Myocyte (in vitro differentiated cells): Measurements from ENCODE around the gene ACTN1. TPM values are rescaled to one million over a fixed set of nuclear protein-coding genes. Genes with fewer than 3 reads are reported as not detected.

Experiments used
- DNase-seq: peaks from one replicate; pipeline ENCODE4 v3.0.0-alpha.2; 2012; ENCODE audit warnings: low read depth
- total RNA-seq: library from RNA; depleted of rRNA; stranded (reverse); fragments of >200 nt; gene quantifications from 2 replicates; pipeline ENCODE4 v1.2.3, GENCODE V29; 2014

ACTN1 gene
- total RNA-seq, 1 donor from 2014 or later, result 188 TPM

DNA sequence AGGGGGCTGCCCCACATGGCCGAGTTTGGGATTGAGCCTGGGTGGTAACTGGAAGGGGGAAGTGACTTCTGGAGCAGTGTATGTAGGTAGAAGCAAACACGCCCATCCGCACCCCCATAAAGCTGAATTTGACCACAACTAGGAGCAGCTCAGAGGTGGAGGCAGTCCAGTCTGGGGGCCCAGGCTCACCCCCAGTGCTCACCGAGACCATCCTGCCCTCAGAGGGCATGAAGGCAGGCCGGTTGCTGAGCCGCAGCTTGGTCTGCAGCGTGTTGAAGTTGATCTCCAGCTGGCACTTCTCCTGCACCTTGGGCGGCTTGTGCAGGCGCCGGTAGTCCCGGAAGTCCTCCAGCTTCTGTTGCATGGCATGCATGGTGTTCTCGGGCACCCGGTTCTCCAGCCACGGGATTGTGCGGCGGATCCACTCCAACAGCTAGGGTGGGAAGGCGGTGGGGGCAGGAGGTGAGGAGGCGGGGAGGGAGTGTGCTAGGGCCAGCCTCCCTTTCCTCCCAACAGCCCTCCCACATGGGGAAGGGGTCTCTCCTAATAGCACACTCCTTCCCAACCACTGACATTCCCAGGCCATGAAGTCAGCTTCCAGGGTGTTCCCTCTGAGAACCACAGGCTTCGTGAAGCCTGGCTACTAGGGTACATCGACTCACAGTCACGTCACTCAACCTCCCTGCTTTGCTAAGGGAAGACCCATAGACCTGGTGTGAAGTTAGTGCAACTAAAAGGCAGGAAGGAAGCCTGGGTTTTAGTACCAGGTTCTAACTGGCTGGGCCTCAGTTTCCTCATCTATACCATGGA is 87.0 kb downstream of the ACTN1 start:
- peak; percentile 79 for DNase-seq

DNA sequence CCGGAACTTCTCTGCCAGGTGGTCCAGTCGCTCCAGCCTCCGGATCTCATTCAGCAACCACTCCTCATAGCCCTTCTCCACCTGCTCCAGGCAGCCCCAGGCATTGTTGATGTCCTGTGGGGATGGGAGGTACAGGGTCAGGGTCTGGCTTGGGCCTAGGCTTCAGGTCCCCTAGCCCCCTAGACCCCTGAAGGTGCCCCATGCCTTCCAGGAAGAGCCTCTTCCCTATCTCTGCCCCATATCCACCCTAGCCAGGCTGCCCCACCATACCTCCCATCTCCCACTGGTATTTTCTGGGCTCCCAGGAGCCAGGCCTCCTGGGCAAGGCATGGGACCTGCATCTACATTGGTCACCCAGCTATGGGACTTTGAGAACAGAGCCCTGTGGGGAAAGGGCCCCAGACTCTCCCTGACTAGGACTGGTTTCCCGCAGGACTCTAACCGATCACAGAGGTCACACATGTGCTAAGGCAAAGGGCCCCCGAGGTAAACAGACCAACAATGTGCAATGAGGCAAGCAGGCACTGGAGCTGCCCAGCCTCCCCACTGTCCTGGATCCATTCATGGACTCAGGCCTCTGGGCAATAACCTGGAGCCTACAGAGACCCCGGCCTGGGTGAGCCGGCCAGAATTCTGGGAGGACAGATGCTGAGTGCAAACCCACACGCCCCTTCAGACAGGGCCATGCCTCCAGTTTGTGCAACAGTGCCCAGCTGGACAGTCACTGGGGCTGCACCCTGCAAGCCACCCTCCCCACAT is 88.8 kb downstream of the ACTN1 start:
- no peak for DNase-seq

DNA sequence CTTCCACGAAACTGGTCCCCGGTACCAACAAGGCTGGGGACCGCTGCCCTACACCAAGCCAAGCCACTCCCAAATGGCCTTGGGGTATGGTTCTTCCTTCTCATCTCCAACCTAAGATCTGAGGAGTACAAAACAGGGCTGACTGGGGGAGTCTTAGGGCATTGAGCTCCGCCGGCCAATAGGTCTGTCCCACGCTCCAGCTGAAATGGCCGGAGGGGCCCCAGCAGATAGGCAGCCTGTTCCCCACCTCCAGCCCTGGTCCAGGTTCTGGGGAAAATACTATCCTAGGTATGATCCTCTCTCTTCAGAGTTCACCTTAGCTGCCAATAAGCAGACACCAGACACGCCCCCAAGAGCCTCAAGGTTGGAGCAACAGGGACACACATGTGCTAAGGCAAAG is 90.2 kb downstream of the ACTN1 start:
- DNase-seq, result no peak

DNA sequence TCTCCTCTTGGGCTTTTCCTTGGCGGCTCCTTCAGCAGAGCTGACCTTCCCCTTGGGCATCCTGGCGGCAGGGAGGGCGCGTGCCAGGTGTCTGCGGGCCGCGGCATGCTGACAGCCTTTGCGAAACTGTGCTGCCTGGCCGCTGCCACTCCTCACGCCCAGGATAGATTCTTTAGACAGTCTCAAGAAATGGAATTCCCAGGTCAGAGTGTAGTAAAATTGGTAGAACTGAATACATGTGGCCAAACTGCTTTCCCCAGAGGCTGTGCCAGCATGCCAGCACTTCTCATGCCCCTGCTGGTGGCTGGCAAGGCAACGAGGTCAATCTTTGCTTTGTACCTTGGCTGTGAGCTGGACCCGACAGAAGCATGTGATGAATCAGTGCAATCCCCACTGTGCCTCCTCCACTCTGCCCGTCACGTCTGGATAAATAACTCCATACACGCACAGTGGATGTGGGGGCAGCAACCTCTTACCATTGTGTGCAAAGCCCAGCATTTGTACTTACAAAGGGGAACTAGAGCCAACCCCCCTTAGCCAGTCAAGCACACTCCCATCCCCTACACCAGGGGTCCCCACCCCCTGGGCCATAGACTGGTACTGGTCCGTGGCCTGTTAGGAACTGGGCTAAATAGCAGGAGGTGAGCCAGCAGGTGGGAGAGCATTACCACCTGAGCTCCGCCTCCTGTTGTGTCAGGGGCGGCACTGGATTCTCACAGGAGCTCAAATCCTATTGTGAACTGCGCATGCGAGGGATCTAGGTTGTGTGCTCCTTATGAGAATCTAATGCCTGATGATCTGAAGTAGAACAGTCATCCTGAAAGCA is 90.9 kb downstream of the ACTN1 start:
- no peak for DNase-seq

DNA sequence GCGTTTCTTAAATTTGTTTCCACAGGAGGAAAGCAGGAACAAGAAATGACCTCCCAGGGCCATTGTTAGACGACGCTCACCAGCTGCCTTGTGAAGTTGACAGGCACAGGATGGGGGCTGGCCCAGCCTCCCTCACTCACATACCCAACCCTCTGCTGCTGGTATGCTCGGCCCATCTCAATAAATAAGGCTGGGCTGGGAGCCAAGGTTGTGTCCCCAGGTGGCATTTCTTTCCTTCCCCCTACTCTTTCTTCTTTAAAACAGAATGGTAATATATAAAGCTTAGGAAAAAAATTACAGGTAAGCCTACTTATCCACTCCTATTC is 93.0 kb downstream of the ACTN1 start:
- no peak for DNase-seq

DNA sequence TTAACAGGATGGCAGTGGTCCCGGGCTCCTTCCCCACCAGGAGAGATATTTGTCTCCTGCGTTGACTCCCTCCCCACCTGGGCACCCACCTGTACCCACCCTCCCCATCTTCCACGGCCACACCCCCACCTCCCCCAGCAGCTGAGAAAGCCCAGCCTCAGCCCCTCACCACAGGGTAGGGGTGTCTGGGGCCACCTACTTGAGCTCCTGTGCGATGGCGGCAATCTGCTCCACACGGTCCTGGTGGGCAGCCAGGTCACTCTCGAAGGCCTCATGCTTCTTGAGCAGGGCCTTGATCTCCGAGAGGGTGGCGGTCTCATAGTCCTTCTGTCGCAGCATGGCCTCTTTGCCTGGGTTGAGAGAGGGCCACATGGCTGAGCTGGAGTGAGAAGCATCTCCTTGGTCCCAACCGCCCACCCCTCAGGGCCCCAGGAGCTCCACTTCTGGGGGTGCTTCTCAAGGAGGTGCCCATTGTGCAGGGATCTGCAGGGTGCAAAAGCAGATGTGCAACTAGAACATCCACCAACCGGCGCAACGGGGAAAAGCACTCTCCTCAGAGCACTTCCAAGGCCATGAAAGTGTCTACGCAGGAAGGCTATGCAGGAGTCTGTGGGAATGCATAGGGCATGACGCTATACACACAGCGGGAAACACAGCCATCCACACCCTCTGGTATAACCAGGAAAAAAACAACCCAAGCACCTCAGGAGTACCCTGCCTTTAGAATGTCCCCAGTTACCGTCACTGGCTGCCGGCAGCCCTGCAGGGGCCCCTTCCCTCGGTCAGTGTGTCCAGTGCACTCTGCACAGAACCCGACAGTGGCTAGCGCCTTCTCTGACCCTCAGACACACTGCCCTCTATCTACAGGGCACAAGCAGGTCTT is 93.6 kb downstream of the ACTN1 start:
- no peak for DNase-seq

DNA sequence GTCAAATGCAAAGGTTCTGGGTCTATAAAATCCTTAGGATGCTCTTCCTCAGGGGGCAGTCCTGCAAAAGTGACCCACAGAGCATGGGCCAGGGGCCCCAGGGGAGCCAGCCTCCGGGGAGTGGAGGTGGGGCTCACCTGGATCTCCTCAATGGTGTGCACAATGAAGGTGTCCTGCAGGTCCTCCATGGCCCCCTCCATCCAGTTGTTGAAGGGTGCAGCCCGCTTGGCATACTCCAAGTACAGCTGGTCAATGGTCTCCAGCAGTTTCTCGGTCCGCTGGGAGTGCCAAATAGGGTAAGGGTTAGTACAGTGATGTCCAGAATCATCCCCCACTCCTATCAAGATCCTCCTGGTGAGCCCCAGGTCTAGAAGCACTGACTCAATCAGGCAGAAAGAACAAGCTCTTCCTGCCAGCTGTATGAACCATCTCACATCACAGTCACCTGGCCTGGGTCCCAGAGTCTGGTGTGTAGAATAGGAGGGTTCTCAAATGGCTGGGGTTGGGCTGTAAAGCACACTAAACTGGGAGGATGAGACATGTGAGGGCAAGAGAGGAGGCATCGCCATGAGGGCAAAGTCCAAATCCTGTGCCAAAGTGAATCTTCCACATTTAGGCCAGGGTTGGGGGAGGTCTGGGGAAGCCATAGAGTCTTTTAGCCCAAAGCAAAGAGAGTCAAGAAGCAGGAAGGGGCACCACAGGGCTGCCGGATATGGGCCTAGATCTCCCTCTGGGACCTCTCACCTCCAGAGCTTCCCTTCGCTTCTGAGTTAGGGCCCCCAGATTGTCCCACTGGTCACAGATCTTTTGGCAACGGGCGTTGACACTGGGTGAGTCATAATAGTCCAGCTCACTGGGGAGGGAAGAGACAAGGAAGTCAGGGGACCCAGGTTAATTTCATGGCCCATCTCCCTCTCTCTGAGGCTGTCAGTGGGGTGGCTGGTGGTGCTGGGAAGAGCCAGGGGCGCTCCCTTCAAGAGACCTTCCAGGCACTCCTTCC is 94.8 kb downstream of the ACTN1 start:
- DNase-seq, result peak; percentile 70

DNA sequence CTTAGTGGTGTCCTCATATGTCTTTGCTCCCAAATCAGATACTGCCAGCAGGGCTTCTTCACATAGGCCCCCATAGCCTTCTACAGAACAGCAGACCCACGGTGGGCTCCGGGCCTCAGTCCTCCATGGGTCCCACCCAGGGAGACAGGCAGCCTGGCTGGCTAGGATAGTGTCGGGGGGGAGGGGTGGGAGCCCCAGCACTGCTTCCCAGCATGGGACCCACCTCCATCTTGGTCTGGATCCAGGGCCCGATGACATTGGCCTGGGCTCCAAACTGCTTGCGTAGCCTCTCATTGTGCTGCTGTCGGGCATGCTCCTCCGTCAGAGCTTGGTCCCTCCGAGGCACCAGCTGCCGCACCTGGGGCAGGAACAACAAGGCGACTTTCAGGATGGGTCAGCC is 96.9 kb downstream of the ACTN1 start:
- DNase-seq, result no peak

DNA sequence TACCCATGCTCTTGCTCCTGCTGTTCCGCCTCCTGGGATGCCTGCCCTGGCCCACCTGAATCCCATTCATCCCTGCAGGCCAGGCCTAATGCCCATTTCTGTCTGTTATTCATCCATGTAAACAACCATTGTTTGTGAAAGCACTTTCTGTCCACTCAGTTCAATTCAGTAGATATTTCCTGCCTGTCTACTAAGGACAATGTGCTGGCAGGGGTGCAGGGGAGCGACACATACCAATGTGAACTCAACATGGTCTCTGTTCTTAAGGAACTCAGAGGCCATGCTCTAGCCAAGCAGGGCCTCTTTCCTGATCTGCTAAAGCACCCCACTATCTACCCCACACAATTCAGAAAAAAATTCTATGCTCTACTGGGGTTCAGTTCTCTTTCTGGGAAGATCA is 97.7 kb downstream of the ACTN1 start:
- DNase-seq, result no peak

DNA sequence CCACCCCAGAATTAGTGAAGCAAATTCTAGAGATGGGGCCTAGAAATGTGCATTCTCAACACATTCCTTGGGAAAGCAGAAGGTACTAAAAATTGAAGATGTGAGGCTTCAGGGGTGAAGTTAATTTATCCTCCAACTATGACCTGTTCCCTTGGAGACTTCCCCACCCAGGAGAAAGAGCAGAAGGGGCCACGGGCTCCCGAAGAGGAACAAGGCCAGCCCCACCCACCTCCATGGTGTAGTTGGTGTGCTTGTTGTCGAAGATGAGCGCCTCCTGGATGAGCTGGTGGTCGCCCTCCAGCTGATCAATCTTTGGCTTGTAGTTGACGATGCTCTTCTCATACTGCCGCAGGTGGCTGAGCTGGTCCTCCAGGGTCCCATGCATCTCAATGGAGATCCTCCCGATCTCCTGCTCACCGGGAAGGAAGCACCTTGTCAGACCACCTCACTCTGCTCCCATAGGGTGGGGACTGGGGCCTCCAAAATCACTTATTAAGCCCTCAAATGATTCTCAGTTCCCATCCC is 98.5 kb downstream of the ACTN1 start:
- no peak for DNase-seq

DNA sequence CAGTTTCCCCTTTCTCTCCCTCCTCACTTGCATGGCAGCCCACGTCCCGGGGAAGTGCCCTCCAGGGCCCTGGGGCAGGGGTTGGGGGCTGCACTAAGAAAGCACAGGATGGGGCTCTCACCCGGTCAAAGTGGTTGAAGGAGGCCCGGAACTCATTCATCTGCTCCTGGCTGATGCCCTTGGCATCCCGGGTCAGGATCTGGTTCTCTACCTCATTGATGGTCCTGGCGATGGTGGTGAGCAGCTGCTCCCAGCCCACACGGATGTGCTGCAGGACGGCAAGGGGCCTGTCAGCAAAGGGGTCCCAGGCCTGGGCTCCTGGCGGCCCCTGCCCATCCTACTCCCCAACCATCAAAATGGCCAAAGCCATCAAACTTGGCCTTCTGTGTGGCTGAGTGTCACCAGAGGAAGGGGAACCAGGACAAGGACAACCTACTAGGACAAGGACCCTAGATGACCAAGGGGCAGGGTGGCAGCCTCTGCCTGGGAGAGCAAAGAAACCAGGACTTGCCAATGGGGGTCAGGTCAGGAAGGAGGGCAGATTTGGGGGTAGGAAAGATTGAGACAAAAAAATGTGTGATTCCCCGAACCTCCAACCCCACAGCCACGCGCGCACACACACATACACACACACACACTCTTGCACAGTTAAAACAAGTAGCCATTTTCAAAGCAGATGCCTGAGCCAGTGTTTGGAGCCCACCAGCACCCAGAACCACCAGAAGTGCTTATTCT is 99.1 kb downstream of the ACTN1 start:
- DNase-seq, result no peak

DNA sequence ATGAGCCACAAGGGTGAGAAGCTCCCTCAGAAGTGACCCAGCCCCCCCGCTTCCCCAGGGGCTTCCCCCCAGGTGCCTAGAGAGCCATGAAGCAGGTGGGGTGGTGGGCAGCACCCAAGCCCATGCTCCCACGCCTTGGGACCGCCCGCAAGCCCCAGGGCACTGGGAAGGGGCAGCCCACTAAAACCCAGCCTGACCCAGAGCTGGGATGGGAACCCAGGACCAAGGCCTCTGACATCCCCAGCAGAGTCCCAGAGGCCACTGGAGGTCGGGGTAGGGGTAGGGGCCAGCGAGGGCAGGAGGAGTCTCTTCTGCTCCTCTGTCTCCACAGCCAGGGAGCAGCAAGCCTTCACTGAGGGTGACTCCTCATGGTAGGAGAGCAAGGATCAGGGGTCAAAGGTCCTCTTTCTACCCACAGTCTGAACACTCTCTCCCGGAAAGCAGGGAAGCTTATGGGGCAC is 99.8 kb downstream of the ACTN1 start:
- no peak for DNase-seq

DNA sequence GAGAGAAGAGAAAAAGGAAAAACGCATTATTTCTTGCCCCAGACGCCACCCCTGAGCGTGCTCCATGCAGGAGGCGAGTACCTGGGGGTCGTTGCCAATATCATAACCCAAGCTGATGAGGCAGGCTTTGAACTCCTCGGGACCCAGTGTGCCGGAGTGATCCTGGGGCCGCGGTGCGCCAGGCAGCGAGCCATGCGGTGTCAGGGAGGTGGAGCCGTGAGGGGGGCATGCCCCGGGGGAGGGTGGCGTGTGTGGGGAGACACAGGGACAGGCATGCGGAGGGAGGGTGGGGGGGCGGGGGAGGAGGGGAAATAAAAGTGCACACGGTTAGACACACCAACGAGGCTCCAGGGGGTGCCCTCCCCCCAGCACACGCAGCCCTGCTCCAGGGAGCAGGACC is 100.2 kb downstream of the ACTN1 start:
- no peak for DNase-seq

DNA sequence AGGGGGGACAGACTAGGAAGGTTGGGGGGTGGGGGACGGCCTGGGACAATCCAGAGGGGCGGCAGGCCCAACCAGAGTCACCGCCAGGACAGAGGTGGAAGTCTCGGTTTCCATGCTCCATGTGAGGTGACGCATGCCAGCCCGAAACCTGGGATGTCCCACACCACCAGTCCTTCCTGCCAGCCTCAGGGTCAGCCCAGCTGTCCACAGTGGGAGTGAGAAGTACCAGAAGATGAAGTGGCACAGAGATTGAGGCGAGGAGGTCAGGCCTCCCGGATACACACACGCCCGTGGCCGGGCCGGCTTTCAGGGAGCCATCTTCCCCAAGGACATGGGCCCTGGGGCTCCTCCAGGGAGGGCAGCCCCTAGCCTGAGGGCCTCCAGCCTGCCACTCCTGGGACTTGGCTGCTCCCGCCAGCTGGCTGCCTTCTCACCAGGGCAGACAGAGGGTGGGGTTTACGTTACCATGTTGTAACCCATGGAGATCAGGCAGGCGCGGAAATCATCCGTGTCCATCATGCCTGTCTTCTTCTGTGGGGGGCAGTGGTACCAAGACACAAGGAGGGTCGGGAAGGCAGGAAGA is 101.0 kb downstream of the ACTN1 start:
- no peak for DNase-seq

DNA sequence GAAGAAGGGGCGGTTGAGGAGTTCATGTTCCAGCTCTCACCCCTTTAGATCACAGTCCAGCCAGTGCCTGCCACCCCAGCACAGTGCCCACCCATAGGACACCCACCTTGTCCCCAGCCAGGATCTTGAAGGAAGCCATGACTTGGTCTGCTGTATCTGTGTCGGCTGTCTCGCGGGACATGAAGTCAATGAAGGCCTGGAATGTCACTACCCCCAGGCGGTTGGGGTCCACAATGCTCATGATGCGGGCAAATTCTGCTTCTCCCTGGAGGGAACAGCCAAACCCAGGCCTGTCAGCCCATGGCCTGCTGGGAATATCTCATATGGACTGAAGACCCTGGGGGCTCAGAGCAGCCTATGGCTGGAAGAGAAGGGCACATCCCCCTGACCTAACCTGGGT is 102.1 kb downstream of the ACTN1 start:
- DNase-seq, result no peak

DNA sequence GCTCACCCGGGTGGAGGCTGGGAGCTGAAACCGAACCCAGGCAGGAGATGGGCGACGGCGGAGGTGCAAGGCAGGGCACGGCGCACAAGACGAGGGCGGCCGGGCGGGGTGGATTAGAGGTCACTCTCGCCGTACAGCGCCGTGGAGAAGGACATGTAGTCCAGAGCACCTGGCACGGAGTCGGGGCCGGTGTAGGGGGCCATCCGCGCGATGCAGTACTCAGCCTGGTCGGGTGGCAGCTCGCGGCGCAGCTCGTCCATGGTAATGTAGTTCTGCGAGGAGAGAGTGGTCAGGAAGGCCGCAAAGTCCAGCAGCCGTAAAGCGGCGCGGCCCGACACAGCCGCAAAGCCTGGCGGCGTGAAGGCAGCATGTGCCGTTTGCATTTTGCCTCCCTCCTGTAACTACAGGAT is 104.4 kb downstream of the ACTN1 start:
- no peak for DNase-seq

DNA sequence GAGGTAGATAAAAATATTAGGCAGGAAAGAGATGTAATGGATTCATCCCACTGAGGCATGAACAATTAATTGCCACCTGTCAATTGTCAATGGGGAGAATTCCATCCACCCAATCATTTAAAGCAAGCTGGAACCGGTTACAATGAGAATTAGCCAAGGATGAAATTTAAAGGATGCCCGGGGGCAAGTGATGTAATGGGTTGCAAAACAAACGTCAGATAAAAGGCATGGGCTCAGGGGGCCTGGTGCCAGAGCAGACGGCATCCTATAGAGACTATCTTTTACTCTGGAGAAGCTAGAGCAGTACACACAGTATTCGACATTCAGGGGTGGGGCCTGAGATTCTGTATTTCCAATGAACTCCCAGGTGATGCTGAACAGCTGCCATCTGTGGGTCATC is 105.7 kb downstream of the ACTN1 start:
- DNase-seq, result no peak

DNA sequence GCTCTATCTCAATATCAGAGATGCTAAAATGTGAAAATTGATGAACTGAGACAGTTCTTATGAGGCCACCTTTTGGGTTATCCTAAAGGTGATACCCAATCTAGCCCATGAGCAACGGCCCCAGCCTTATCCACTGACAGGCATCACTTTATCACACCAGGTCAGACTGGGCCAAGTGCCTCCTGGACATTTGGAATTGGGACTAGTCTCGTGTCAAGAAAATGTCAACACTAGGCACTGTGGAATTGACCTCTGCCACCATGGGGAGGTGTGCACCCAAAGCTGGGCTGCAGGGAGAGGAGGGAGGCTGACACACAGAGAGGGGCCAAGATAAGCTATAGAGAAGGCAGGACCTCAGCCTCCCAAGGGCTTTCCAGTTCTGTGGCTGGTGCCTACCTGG is 107.7 kb downstream of the ACTN1 start:
- no peak for DNase-seq
